ENCODE data around the gene ADAMTS12.

GRCh38 chr5:33501260-33501659 is 390.5 kb downstream of the ADAMTS12 start:
- no peak for TF ChIP-seq CTCF (conservative IDR thresholded peaks at IDR 0.05)
- no peak for TF ChIP-seq ZFX (IDR thresholded peaks at IDR 0.05)
